HG02623 (cell line): Measurements from ENCODE around the gene ENPP3.
"Not testable (repeated sequence)": the region's sequence is repeated elsewhere in the genome, so short reads cannot be mapped to it uniquely, and the experiment has no call there.

Source experiments
- ATAC-seq: cut with Tn5 transposase; IDR thresholded peaks from one replicate; pipeline ENCODE4 v1.9.1; 2021; ENCODE audit warnings: moderate library complexity; ENCODE audit not compliant: unreplicated experiment

The ENPP3 gene

GRCh38 chr6:131733376-131734016 lies 96.4 kb downstream of the ENPP3 start:
- ATAC-seq, result no peak

- ATAC-seq, result no peak
These were observed 99.0 kb downstream of the ENPP3 start for GRCh38 chr6:131736003-131736596.

- no peak for ATAC-seq
These were observed 99.7 kb downstream of the ENPP3 start for GRCh38 chr6:131736811-131737210.

- no peak for ATAC-seq
These were observed 102.0 kb downstream of the ENPP3 start for GRCh38 chr6:131739136-131739535.

GRCh38 chr6:131740161-131740560 lies 103.1 kb downstream of the ENPP3 start:
- no peak for ATAC-seq

GRCh38 chr6:131741688-131742393 lies 104.7 kb downstream of the ENPP3 start:
- no peak for ATAC-seq

GRCh38 chr6:131744432-131745287 lies 107.6 kb downstream of the ENPP3 start:
- no peak for ATAC-seq

GRCh38 chr6:131745476-131745875 lies 108.4 kb downstream of the ENPP3 start:
- no peak for ATAC-seq

GRCh38 chr6:131747821-131748353 lies 110.8 kb downstream of the ENPP3 start:
- no peak for ATAC-seq

- ATAC-seq, result no peak
These were observed 111.9 kb downstream of the ENPP3 start for GRCh38 chr6:131749023-131749422.

GRCh38 chr6:131751012-131751715 lies 114.1 kb downstream of the ENPP3 start:
- ATAC-seq, result not testable (repeated sequence)

- ATAC-seq, result no peak
These were observed 117.0 kb downstream of the ENPP3 start for GRCh38 chr6:131754088-131754487.

- no peak for ATAC-seq
These were observed 117.8 kb downstream of the ENPP3 start for GRCh38 chr6:131754715-131755567.

GRCh38 chr6:131755597-131755996 lies 118.5 kb downstream of the ENPP3 start:
- no peak for ATAC-seq

- ATAC-seq, result no peak
These were observed 118.9 kb downstream of the ENPP3 start for GRCh38 chr6:131756039-131756438.

- ATAC-seq, result no peak
These were observed 121.8 kb downstream of the ENPP3 start for GRCh38 chr6:131758920-131759319.

- no peak for ATAC-seq
These were observed 124.1 kb downstream of the ENPP3 start for GRCh38 chr6:131761060-131761761.

- ATAC-seq, result no peak
These were observed 124.6 kb downstream of the ENPP3 start for GRCh38 chr6:131761762-131762067.

GRCh38 chr6:131762984-131763383 lies 125.9 kb downstream of the ENPP3 start:
- ATAC-seq, result no peak
